ENCODE results near the gene HSD17B12. TPM values are rescaled to one million over a fixed set of nuclear protein-coding genes. Genes with fewer than 3 reads are reported as not detected.

Gene HSD17B12
- total and polyA plus RNA-seq, 2 of the 4 experiments (the other 2 are of a cell fraction) = 38.0 to 44.6 TPM

GRCh38 chr11:43830928-43831440 lies 150.4 kb downstream of the HSD17B12 start:
- intact Hi-C loops (cut with micrococcal nuclease) (loop anchor here (2.0 kb wide), 1 partner anchor 150 kb away; the partner anchor contains the start of gene HSD17B12), dilution Hi-C loops (cut with HindIII; ENCODE audit: low sequenced_read_pairs, unreplicated experiment) (no loop called here), in situ Hi-C loops (cut with MboI; ENCODE audit: low sequenced_read_pairs) (no loop called here)
- DNase-seq (peak; percentile 100), ATAC-seq (ENCODE audit: low read depth) (peak; percentile 94)
- H2BK120ac ChIP-seq (ENCODE audit: low read depth, low read length) = no peak overlapping the region; the same call in 1 of the 2 replicates
- H3K14ac ChIP-seq (replicated peaks; ENCODE audit: low read depth, low read length) = no peak overlapping the region
- no peak overlapping the region for H2AK9ac ChIP-seq (replicated peaks; ENCODE audit: low read depth, low read length, poor library complexity)
- no peak overlapping the region for H3K56ac ChIP-seq (ENCODE audit: extremely low read depth, insufficient read depth, low read length)
- H3K27ac ChIP-seq (ENCODE audit: insufficient read depth, low read length) = peak overlapping the region; percentile 14; the same call in 1 of the 2 replicates
- H2AFZ ChIP-seq (replicated peaks; ENCODE audit: low read length, poor library complexity) = no peak overlapping the region
- no CpG with 5 or more reads among the region's 5 CpGs for WGBS, 2 experiments (ENCODE audit: extremely low coverage in 2 of 2, insufficient read length in 1 of 2)
- H2BK5ac ChIP-seq (ENCODE audit: low read depth, low read length, poor library complexity, severe bottlenecking) = peak overlapping the region; percentile 57
- H3K36me3 ChIP-seq (ENCODE audit: control insufficient read depth, insufficient read depth, low read length) = no peaks in the 10 kb centered on the region
- H3K4me3 ChIP-seq (ENCODE audit: insufficient read depth, low read depth, low read length) = no peak overlapping the region
- H4K8ac ChIP-seq (ENCODE audit: low read depth in 2 of 2, low read length in 2 of 2) = no peak overlapping the region
- no peaks in the 10 kb centered on the region for H3K9me3 ChIP-seq (ENCODE audit: control insufficient read depth, insufficient read depth, low read length)
- no peak overlapping the region for H4K91ac ChIP-seq (ENCODE audit: insufficient read depth, low read depth, low read length)
- H3K23ac ChIP-seq (ENCODE audit: low read depth, low read length) = no peak overlapping the region
- H4K20me1 ChIP-seq (ENCODE audit: insufficient read depth, low read length) = peaks cover 7% of the 10 kb centered on the region; the same call in 1 of the 2 replicates
- ChIA-PET CTCF (interaction anchor here (0.7 to 4.4 kb wide), 4 partner anchors 21 to 114 kb away, joined by 3 to 26 read pairs (median 3); no protein-coding TSS in a partner anchor), POLR2A (ENCODE audit: unreplicated experiment) (no interaction called here)
- H3K79me1 ChIP-seq (ENCODE audit: low read depth in 1 of 2, low read length in 2 of 2) = peaks cover 0 to 15% of the 10 kb centered on the region in 2 experiments; a peak in 1 of 4 replicates
- BruUV-seq (replicated peaks) = no TSS peak
- 0 out of 2 replicates have a peak overlapping the region, but pooled peaks have one; percentile 11 for H3K4me2 ChIP-seq (ENCODE audit: low read depth, low read length)
- H2AK5ac ChIP-seq (ENCODE audit: low read depth, low read length) = no peak overlapping the region
- H3K4me1 ChIP-seq (ENCODE audit: control insufficient read depth, insufficient read depth, low read length) = peaks cover 6% of the 10 kb centered on the region; the same call in 1 of the 2 replicates
- H2BK15ac ChIP-seq (ENCODE audit: low read depth, low read length) = no peak overlapping the region
- H3K4ac ChIP-seq (ENCODE audit: low read depth, low read length) = peak overlapping the region; percentile 16; the same call in 1 of the 2 replicates
- TF ChIP-seq NFE2L2 (IDR thresholded peaks at IDR 0.05; ENCODE audit: low read depth, low read length) = no peak
- TF ChIP-seq, protein P1, sequence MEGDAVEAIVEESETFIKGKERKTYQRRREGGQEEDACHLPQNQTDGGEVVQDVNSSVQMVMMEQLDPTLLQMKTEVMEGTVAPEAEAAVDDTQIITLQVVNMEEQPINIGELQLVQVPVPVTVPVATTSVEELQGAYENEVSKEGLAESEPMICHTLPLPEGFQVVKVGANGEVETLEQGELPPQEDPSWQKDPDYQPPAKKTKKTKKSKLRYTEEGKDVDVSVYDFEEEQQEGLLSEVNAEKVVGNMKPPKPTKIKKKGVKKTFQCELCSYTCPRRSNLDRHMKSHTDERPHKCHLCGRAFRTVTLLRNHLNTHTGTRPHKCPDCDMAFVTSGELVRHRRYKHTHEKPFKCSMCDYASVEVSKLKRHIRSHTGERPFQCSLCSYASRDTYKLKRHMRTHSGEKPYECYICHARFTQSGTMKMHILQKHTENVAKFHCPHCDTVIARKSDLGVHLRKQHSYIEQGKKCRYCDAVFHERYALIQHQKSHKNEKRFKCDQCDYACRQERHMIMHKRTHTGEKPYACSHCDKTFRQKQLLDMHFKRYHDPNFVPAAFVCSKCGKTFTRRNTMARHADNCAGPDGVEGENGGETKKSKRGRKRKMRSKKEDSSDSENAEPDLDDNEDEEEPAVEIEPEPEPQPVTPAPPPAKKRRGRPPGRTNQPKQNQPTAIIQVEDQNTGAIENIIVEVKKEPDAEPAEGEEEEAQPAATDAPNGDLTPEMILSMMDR (conservative IDR thresholded peaks at IDR 0.05; ENCODE audit: low read depth, low read length) = no peak
- TF ChIP-seq MAFK (IDR thresholded peaks at IDR 0.05; ENCODE audit: low read depth, low read length) = 0 out of 2 replicates have a peak, but pooled peaks have one; percentile 16
- no peak for TF ChIP-seq MAZ (IDR thresholded peaks at IDR 0.05; ENCODE audit: borderline replicate concordance, low read depth, low read length)
- TF ChIP-seq CEBPB (IDR thresholded peaks at IDR 0.05; ENCODE audit: low read depth, low read length) = peak; percentile 90
- no peak for TF ChIP-seq SMC3 (IDR thresholded peaks at IDR 0.05; ENCODE audit: low read depth, low read length)
- TF ChIP-seq MXI1 (IDR thresholded peaks at IDR 0.05; ENCODE audit: borderline replicate concordance, low read depth, low read length) = peak; percentile 24; the same call in 1 of the 2 replicates
- TF ChIP-seq FOS (IDR thresholded peaks at IDR 0.05; ENCODE audit: low read depth, low read length) = peak; percentile 100
- TF ChIP-seq USF2 (IDR thresholded peaks at IDR 0.05; ENCODE audit: low read depth, low read length) = no peak
- no peak for TF ChIP-seq POLR2A (IDR thresholded peaks at IDR 0.05; ENCODE audit: low read depth, low read length)
- no peak for TF ChIP-seq RAD21 (IDR thresholded peaks at IDR 0.05; ENCODE audit: low read length)
- peak; percentile 27 for TF ChIP-seq RCOR1 (IDR thresholded peaks at IDR 0.05; ENCODE audit: insufficient replicate concordance, low read length)
- TF ChIP-seq RFX5 (IDR thresholded peaks at IDR 0.05; ENCODE audit: low read depth, low read length) = no peak
- no peak for TF ChIP-seq CHD1 (IDR thresholded peaks at IDR 0.05; ENCODE audit: low read depth, low read length)
- peak; percentile 64; the same call in 1 of the 2 replicates for TF ChIP-seq BHLHE40 (IDR thresholded peaks at IDR 0.05; ENCODE audit: low read depth, low read length)
- H3K27me3 ChIP-seq (ENCODE audit: control insufficient read depth, insufficient read depth, low read length) = no peaks in the 10 kb centered on the region
- 0 out of 2 replicates have a peak, but pooled peaks cover 4% of the 10 kb centered on the region for H3K9me1 ChIP-seq (ENCODE audit: insufficient read depth, low read length)
- H4K5ac ChIP-seq (ENCODE audit: low read depth, low read length) = no peak overlapping the region
- H2BK20ac ChIP-seq (ENCODE audit: low read depth, low read length) = no peak overlapping the region; the same call in 1 of the 2 replicates
- H3K18ac ChIP-seq (ENCODE audit: low read depth, low read length) = no peak overlapping the region
- H3K9ac ChIP-seq (ENCODE audit: low read depth, low read length) = no peak overlapping the region

All from IMR-90 (cell line).